ENCODE measurements around the gene BMP7. TPM values are rescaled to one million over a fixed set of nuclear protein-coding genes. Genes with fewer than 3 reads are reported as not detected.

The BMP7 gene
- total RNA-seq, 2 experiments from 2014 or later, result 2.2 to 94.2 TPM

GRCh38 chr20:57197352-57198131 is 68.9 kb downstream of the BMP7 start:
- Histone ChIP-seq H3K4me3 (ENCODE audit: low read depth, low read length, poor library complexity, severe bottlenecking) (no peak overlapping the region), H3K4me1 (ENCODE audit: insufficient read depth, low read length, poor library complexity, severe bottlenecking) (no peaks in the 10 kb centered on the region), H3K4me2 (ENCODE audit: low read length) (no peak overlapping the region), H3K9me3 (ENCODE audit: low read length) (no peaks in the 10 kb centered on the region), H3K79me2 (ENCODE audit: insufficient read depth, low read depth, low read length) (no peaks in the 10 kb centered on the region), H3K36me3 (ENCODE audit: insufficient read depth, low read length) (peaks cover 48% of the 10 kb centered on the region), H3K27ac (ENCODE audit: low read depth, low read length, poor library complexity, severe bottlenecking) (no peak overlapping the region), H2AFZ (ENCODE audit: low read length) (no peak overlapping the region), H3K9me2 (ENCODE audit: insufficient read depth, low read length) (no peaks in the 10 kb centered on the region), H4K20me1 (ENCODE audit: insufficient read depth, low read length) (no peaks in the 10 kb centered on the region)
- no TSS peak for BruUV-seq (replicated peaks)
- DNase-seq (ENCODE audit: low spot score), result no peak
- intact Hi-C loops (cut with micrococcal nuclease; ENCODE audit: unreplicated experiment), result no loop called here
- ChIA-PET CTCF (ENCODE audit: unreplicated experiment) (no interaction called here), POLR2A (no interaction called here)
- no peak for TF ChIP-seq CTCF (conservative IDR thresholded peaks at IDR 0.05; ENCODE audit: low read length)
- no peak for TF ChIP-seq EZH2phosphoT487 (IDR thresholded peaks at IDR 0.05; ENCODE audit: borderline replicate concordance, low read depth, low read length)

- H3K4me3 ChIP-seq (ENCODE audit: low read depth, low read length, poor library complexity, severe bottlenecking), result no peak overlapping the region
- TF ChIP-seq CTCF (conservative IDR thresholded peaks at IDR 0.05; ENCODE audit: low read length), result no peak
- TF ChIP-seq EZH2phosphoT487 (IDR thresholded peaks at IDR 0.05; ENCODE audit: borderline replicate concordance, low read depth, low read length), result no peak
- no TSS peak for BruUV-seq (replicated peaks)
- no peak overlapping the region for H3K27ac ChIP-seq (ENCODE audit: low read depth, low read length, poor library complexity, severe bottlenecking)
- DNase-seq (ENCODE audit: low spot score), result no peak
- no peak overlapping the region for H2AFZ ChIP-seq (ENCODE audit: low read length)
- H3K9me3 ChIP-seq (ENCODE audit: low read length), result no peaks in the 10 kb centered on the region
- POLR2A ChIA-PET, result no interaction called here
- CTCF ChIA-PET (ENCODE audit: unreplicated experiment), result no interaction called here
- no peaks in the 10 kb centered on the region; the same call in 1 of the 2 replicates for H4K20me1 ChIP-seq (ENCODE audit: insufficient read depth, low read length)
- H3K9me2 ChIP-seq (ENCODE audit: insufficient read depth, low read length), result no peaks in the 10 kb centered on the region
- H3K4me2 ChIP-seq (ENCODE audit: low read length), result no peak overlapping the region
- peaks cover 37% of the 10 kb centered on the region; the same call in 1 of the 2 replicates for H3K36me3 ChIP-seq (ENCODE audit: insufficient read depth, low read length)
- H3K4me1 ChIP-seq (ENCODE audit: insufficient read depth, low read length, poor library complexity, severe bottlenecking), result no peaks in the 10 kb centered on the region
- intact Hi-C loops (cut with micrococcal nuclease; ENCODE audit: unreplicated experiment), result no loop called here
- H3K79me2 ChIP-seq (ENCODE audit: insufficient read depth, low read depth, low read length), result no peaks in the 10 kb centered on the region
Observed at GRCh38 chr20:57195469-57196100, 70.9 kb downstream of the BMP7 start.

- Histone ChIP-seq H3K79me2 (ENCODE audit: insufficient read depth, low read depth, low read length) (no peaks in the 10 kb centered on the region), H3K9me3 (ENCODE audit: low read length) (no peaks in the 10 kb centered on the region), H4K20me1 (ENCODE audit: insufficient read depth, low read length) (no peaks in the 10 kb centered on the region; the same call in 1 of the 2 replicates), H3K9me2 (ENCODE audit: insufficient read depth, low read length) (no peaks in the 10 kb centered on the region), H3K4me1 (ENCODE audit: insufficient read depth, low read length, poor library complexity, severe bottlenecking) (no peaks in the 10 kb centered on the region), H3K4me3 (ENCODE audit: low read depth, low read length, poor library complexity, severe bottlenecking) (no peak overlapping the region), H2AFZ (ENCODE audit: low read length) (no peak overlapping the region), H3K4me2 (ENCODE audit: low read length) (no peak overlapping the region), H3K27ac (ENCODE audit: low read depth, low read length, poor library complexity, severe bottlenecking) (no peak overlapping the region), H3K36me3 (ENCODE audit: insufficient read depth, low read length) (peaks cover 33% of the 10 kb centered on the region; the same call in 1 of the 2 replicates)
- BruUV-seq (replicated peaks), result no TSS peak
- intact Hi-C loops (cut with micrococcal nuclease; ENCODE audit: unreplicated experiment), result no loop called here
- TF ChIP-seq CTCF (conservative IDR thresholded peaks at IDR 0.05; ENCODE audit: low read length) (no peak), EZH2phosphoT487 (IDR thresholded peaks at IDR 0.05; ENCODE audit: borderline replicate concordance, low read depth, low read length) (no peak)
- ChIA-PET CTCF (ENCODE audit: unreplicated experiment) (no interaction called here), POLR2A (no interaction called here)
- no peak for DNase-seq (ENCODE audit: low spot score)
Observed at GRCh38 chr20:57195023-57195422, 71.4 kb downstream of the BMP7 start.

Measured in OCI-LY7 (cell line).